K562 (cell line): Measurements from ENCODE around the gene NFATC3. TPM values are rescaled to one million over a fixed set of nuclear protein-coding genes. Genes with fewer than 3 reads are reported as not detected.

Source experiments
- ATAC-seq: fragments of 200-7000 bp; cut with Tn5 transposase; 3 replicates; pipeline ENCODE4 v1.9.1; 2020; ENCODE audit warnings: moderate library complexity
- BruUV-seq: library from RNA; stranded (reverse); fragments of 400-500 nt; replicated peaks from 2 replicates; lab custom pipeline; 2021; lab: Mats Ljungman, UMichigan
- CTCF ChIA-PET: fragments of 300-600 bp; formaldehyde crosslinking; extraction: SDS; loops from one replicate; lab custom pipeline; 2021; ENCODE audit warnings: low intra/inter-chr PET ratio; lab: Yijun Ruan, JAX
- POLR2A ChIA-PET: fragments of 300-600, 350-650 bp; sonication (Branson Sonifier 250); formaldehyde crosslinking; extraction: SDS; loops from one replicate; lab custom pipeline; 2021; ENCODE audit warnings: antibody characterized with exemption, inconsistent platforms; lab: Yijun Ruan, JAX
- DNase-seq, 4 experiments: peaks; one replicate each; pipeline versions ENCODE4 v3.0.0 to v3.0.0-alpha.2; 2011 to 2018; ENCODE audit warnings: low spot score in 3 of 4, mixed read lengths in 3 of 4; ENCODE audit errors: extremely low read depth in 1 of 4
- FAIRE-seq: peaks from 2 replicates; lab custom pipeline; 2011; peaks lifted over from hg19 to GRCh38; lab: Jason Lieb, UNC
- H2AFZ ChIP-seq: 2 replicates; pipeline ENCODE4 v1.6.0; 2011; ENCODE audit warnings: low read depth, low read length, control low read depth, inconsistent platforms
- H3K27ac ChIP-seq: fragments of 200-600 bp; 3 replicates; pipeline ENCODE4 v1.8.0; 2011; ENCODE audit warnings: low read depth, mild to moderate bottlenecking, control low read depth, inconsistent platforms, low read length, moderate library complexity, mixed read lengths; ENCODE audit errors: extremely low read depth
- H3K27me3 ChIP-seq, 2 experiments: fragments of 300-600 bp in 1 of 2; 2 replicates in 1 of 2; 3 replicates in 1 of 2; pipeline versions ENCODE4 v1.6.0 to v1.8.0; 2011; ENCODE audit warnings: inconsistent platforms in 2 of 2, low read length in 2 of 2, mild to moderate bottlenecking in 1 of 2, mixed read lengths in 1 of 2, moderate library complexity in 1 of 2; ENCODE audit not compliant: control insufficient read depth in 2 of 2, insufficient read depth in 2 of 2
- H3K36me3 ChIP-seq: fragments of 300-600 bp; 3 replicates; pipeline ENCODE4 v1.8.0; 2011; ENCODE audit warnings: mild to moderate bottlenecking, low read length, inconsistent platforms; ENCODE audit not compliant: control insufficient read depth, insufficient read depth
- H3K4me1 ChIP-seq, 2 experiments: fragments of 200-600 bp in 1 of 2; replicated peaks in 1 of 2; 2 replicates in 1 of 2; 3 replicates in 1 of 2; pipeline versions ENCODE4 v1.5.1 to v1.8.0; 2011; ENCODE audit warnings: inconsistent platforms in 2 of 2, low read length in 2 of 2, mild to moderate bottlenecking in 1 of 2, mixed read lengths in 1 of 2, moderate library complexity in 1 of 2; ENCODE audit not compliant: control insufficient read depth in 2 of 2, insufficient read depth in 2 of 2
- H3K4me2 ChIP-seq: 2 replicates; pipeline ENCODE4 v1.6.1; 2011; ENCODE audit warnings: low read length, control low read depth, inconsistent platforms, mixed read lengths; ENCODE audit not compliant: insufficient read depth
- H3K4me3 ChIP-seq: fragments of 200-600 bp; sonication (generic), shearing (Covaris generic); 2 replicates; pipeline ENCODE4 v1.5.1; 2016; ENCODE audit warnings: control low read depth, inconsistent platforms
- H3K79me2 ChIP-seq: fragments of 200-600 bp; 3 replicates; pipeline ENCODE4 v1.8.0; 2011; ENCODE audit warnings: low read length, inconsistent platforms; ENCODE audit not compliant: control insufficient read depth, insufficient read depth
- H3K9ac ChIP-seq, 2 experiments: 2 replicates each; pipeline versions ENCODE4 v1.6.0 to v1.6.1; 2011; ENCODE audit warnings: low read depth in 2 of 2, low read length in 2 of 2, control low read depth in 1 of 2, inconsistent platforms in 1 of 2, mild to moderate bottlenecking in 1 of 2, mixed read lengths in 1 of 2; ENCODE audit not compliant: insufficient read depth in 1 of 2
- H3K9me1 ChIP-seq: one replicate; pipeline ENCODE4 v1.6.0; 2011; ENCODE audit warnings: inconsistent platforms, mild to moderate bottlenecking, low read length, moderate library complexity; ENCODE audit not compliant: control insufficient read depth, insufficient read depth
- H3K9me3 ChIP-seq: replicated peaks from 2 replicates; pipeline ENCODE4 v1.5.1; 2011; ENCODE audit warnings: low read depth, low read length, inconsistent platforms; ENCODE audit not compliant: control insufficient read depth, insufficient read depth
- H4K20me1 ChIP-seq: replicated peaks from 2 replicates; pipeline ENCODE4 v1.6.1; 2011; ENCODE audit warnings: low read length, inconsistent platforms, mixed read lengths; ENCODE audit not compliant: control insufficient read depth, insufficient read depth
- EGR1 ChIP-seq: fragments of 450-650 bp; conservative IDR thresholded peaks from 2 replicates; pipeline ENCODE4 v1.6.1; 2017; ENCODE audit warnings: mild to moderate bottlenecking
- ELF1 ChIP-seq: fragments of 200-800 bp; sonication (Bioruptor generic); IDR thresholded peaks from 2 replicates; pipeline ENCODE4 v1.6.1; 2016; ENCODE audit warnings: missing genetic modification characterization, missing compliant biosample characterization
- FOXA3 ChIP-seq, 2 experiments: fragments of 450-650 bp in 1 of 2; sonication (generic) in 1 of 2; formaldehyde crosslinking; IDR thresholded peaks in 1 of 2; conservative IDR thresholded peaks in 1 of 2; 2 replicates each; pipeline versions ENCODE4 v1.4.0 to v1.8.0; 2020 to 2022; ENCODE audit warnings: mild to moderate bottlenecking in 2 of 2, missing genetic modification reagents in 1 of 2
- MLLT1 ChIP-seq, 2 experiments: fragments of 450-650 bp; IDR thresholded peaks; 2 replicates each; pipeline ENCODE4 v1.6.1; 2016
- NR2C1 ChIP-seq, 2 experiments: fragments of 450-650 bp; IDR thresholded peaks; 2 replicates each; pipeline ENCODE4 v1.6.1; 2017; ENCODE audit warnings: mild to moderate bottlenecking in 2 of 2, antibody characterized with exemption in 1 of 2, inconsistent platforms in 1 of 2, missing compliant biosample characterization in 1 of 2, missing genetic modification characterization in 1 of 2
- SLC30A9 ChIP-seq: fragments of 250-450 bp; sonication (Bioruptor Pico); IDR thresholded peaks from 2 replicates; pipeline ENCODE4 v1.8.0; 2022; ENCODE audit warnings: mild to moderate bottlenecking, moderate library complexity
- TGIF2 ChIP-seq: sonication (generic); formaldehyde crosslinking; IDR thresholded peaks from 2 replicates; pipeline ENCODE4 v1.8.1; 2022; ENCODE audit warnings: mild to moderate bottlenecking, missing genetic modification reagents, moderate library complexity
- ZBTB17 ChIP-seq: fragments of 450-650 bp; formaldehyde crosslinking; IDR thresholded peaks from 2 replicates; pipeline ENCODE4 v1.4.0; 2020; ENCODE audit warnings: mild to moderate bottlenecking
- ZKSCAN1 ChIP-seq: fragments of 150-350 bp; IDR thresholded peaks from 2 replicates; pipeline ENCODE4 v1.6.1; 2016; ENCODE audit warnings: low read depth, low read length
- ZNF263 ChIP-seq: sonication (generic); formaldehyde crosslinking; IDR thresholded peaks from 2 replicates; pipeline ENCODE4 v1.8.0; 2022; ENCODE audit warnings: mild to moderate bottlenecking, missing genetic modification reagents, borderline replicate concordance
- WGBS: fragments of 100-300 bp; shearing (Covaris generic); methylation state at CpG from one replicate; pipeline ENCODE4 v1.1.6; 2016; ENCODE audit warnings: low coverage, mixed read lengths; ENCODE audit not compliant: insufficient coverage; ENCODE audit errors: missing lambda C conversion rate; 5-methylcytosine and 5-hydroxymethylcytosine counted together
- in situ Hi-C: fragments of 300-500 bp; cut with MboI; formaldehyde crosslinking; loops from 4 replicates; pipeline ENCODE4 v1.15.0; 2018; ENCODE audit warnings: inconsistent platforms, mixed read lengths
- intact Hi-C: fragments of 100-400 bp; cut with micrococcal nuclease; formaldehyde crosslinking; loops from 2 replicates; pipeline ENCODE4 v1.14.2; 2022
- polyA plus RNA-seq, 8 experiments: library from polyadenylated mRNA; depleted of rRNA in 4 of 8; stranded (reverse) in 5 of 8; unstranded in 3 of 8; fragments of >200 nt; fragmentation: Nextera tagmentation in 2 of 8; fragmentation: Illumina TruSeq in 1 of 8; extraction: Ambion mirVana in 2 of 8; extraction: Trizol in 1 of 8; gene quantifications; 2 replicates each; pipeline versions ENCODE4 v1.2.1 to v1.2.3, GENCODE V29; 2011 to 2014; ENCODE audit warnings: inconsistent platforms in 1 of 8, missing spikeins in 1 of 8
- total RNA-seq, 7 experiments: library from RNA; depleted of rRNA in 6 of 7; stranded (reverse); fragments of >200 nt in 6 of 7; fragmentation: Illumina TruSeq in 2 of 7; extraction: Trizol in 2 of 7; gene quantifications; 2 replicates each; pipeline versions ENCODE4 v1.2.1 to v1.2.3, GENCODE V29; 2011 to 2021; ENCODE audit warnings: low replicate concordance in 1 of 7
- TF ChIP-seq, protein P1 (sequence below): IDR thresholded peaks from 2 replicates; pipeline ENCODE4 v1.6.1; 2011; ENCODE audit warnings: borderline replicate concordance, low read depth, mild to moderate bottlenecking, moderate library complexity, low read length; ENCODE audit not compliant: insufficient read depth, poor library complexity, severe bottlenecking
- TF ChIP-seq, protein P2 (sequence below), 3 experiments: IDR thresholded peaks in 2 of 3; conservative IDR thresholded peaks in 1 of 3; 2 replicates each; pipeline ENCODE4 v1.5.1; 2011 to 2012; ENCODE audit warnings: low read length in 3 of 3, mild to moderate bottlenecking in 3 of 3, control low read depth in 2 of 3, improper control_type of control experiment in 1 of 3, inconsistent platforms in 1 of 3, low read depth in 1 of 3, mixed read lengths in 1 of 3, moderate library complexity in 1 of 3; ENCODE audit not compliant: insufficient read depth in 2 of 3

Gene NFATC3
- total and polyA plus RNA-seq, 9 of the 15 experiments (the other 6 are each of a cell fraction or from before 2014, with no cell fraction given) = 15.7 to 98.4 (median 59.4) TPM

GRCh38 chr16:68083239-68083781 lies 1.9 kb upstream of the NFATC3 start (continued):
- TF ChIP-seq, protein P1, sequence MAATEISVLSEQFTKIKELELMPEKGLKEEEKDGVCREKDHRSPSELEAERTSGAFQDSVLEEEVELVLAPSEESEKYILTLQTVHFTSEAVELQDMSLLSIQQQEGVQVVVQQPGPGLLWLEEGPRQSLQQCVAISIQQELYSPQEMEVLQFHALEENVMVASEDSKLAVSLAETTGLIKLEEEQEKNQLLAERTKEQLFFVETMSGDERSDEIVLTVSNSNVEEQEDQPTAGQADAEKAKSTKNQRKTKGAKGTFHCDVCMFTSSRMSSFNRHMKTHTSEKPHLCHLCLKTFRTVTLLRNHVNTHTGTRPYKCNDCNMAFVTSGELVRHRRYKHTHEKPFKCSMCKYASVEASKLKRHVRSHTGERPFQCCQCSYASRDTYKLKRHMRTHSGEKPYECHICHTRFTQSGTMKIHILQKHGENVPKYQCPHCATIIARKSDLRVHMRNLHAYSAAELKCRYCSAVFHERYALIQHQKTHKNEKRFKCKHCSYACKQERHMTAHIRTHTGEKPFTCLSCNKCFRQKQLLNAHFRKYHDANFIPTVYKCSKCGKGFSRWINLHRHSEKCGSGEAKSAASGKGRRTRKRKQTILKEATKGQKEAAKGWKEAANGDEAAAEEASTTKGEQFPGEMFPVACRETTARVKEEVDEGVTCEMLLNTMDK = no peak

- no peak overlapping the region for H3K4me3 ChIP-seq
- TSS peak; percentile 82 for BruUV-seq
- peaks cover 41% of the 10 kb centered on the region for H3K79me2 ChIP-seq
- H2AFZ ChIP-seq = peak overlapping the region; percentile 96
- no peaks in the 10 kb centered on the region for H4K20me1 ChIP-seq
- DNase-seq (peak in 1 of 4 experiments; percentile 34), FAIRE-seq (no peak), ATAC-seq (no peak)
- no peaks in the 10 kb centered on the region for H3K9me3 ChIP-seq
- in situ Hi-C loops (no loop called here), intact Hi-C loops (no loop called here)
- ChIA-PET POLR2A (interaction anchor here (0.6 to 4.0 kb wide), 10 partner anchors 10 to 1320 kb away, joined by 3 to 33 read pairs (median 3); partner anchors contain the start of genes DDX28 and DUS2), CTCF (no interaction called here)
- no peaks in the 10 kb centered on the region for H3K9me1 ChIP-seq
- H3K27ac ChIP-seq = peak overlapping the region; percentile 97
- H3K4me1 ChIP-seq = peaks cover 50 to 51% of the 10 kb centered on the region in 2 experiments
- peak overlapping the region; percentile 98 for H3K4me2 ChIP-seq
- H3K27me3 ChIP-seq = no peaks in the 10 kb centered on the region
- H3K36me3 ChIP-seq = peaks cover 4% of the 10 kb centered on the region
- WGBS = 55% methylated on average over 19 of the region's 21 CpGs
- H3K9ac ChIP-seq = peak overlapping the region; percentile 97 to 98
- TF ChIP-seq ELF1 (tag) (0 out of 2 replicates have a peak, but pooled peaks have one; percentile 29), ZKSCAN1 (no peak), SLC30A9 (CRISPR knock-in tag) (no peak), EGR1 (0 out of 2 replicates have a peak, but pooled peaks have one; percentile 27), TGIF2 (CRISPR knock-in tag) (no peak), ZNF263 (CRISPR knock-in tag) (peak; percentile 50; the same call in 1 of the 2 replicates), FOXA3 (CRISPR knock-in tag; conservative IDR thresholded peaks at IDR 0.05 in 1 of 2, IDR thresholded peaks at IDR 0.05 in 1 of 2) (peak; percentile 9 to 54; a peak in 2 of 4 replicates), MLLT1 (IDR thresholded peaks at IDR 0.05) (peak in 1 of 2 experiments; percentile 67; a peak in 1 of 4 replicates), ZBTB17 (CRISPR knock-in tag) (no peak), NR2C1 (IDR thresholded peaks at IDR 0.05) (no peak), NR2C1 (tag; IDR thresholded peaks at IDR 0.05) (no peak)
- TF ChIP-seq, protein P2, sequence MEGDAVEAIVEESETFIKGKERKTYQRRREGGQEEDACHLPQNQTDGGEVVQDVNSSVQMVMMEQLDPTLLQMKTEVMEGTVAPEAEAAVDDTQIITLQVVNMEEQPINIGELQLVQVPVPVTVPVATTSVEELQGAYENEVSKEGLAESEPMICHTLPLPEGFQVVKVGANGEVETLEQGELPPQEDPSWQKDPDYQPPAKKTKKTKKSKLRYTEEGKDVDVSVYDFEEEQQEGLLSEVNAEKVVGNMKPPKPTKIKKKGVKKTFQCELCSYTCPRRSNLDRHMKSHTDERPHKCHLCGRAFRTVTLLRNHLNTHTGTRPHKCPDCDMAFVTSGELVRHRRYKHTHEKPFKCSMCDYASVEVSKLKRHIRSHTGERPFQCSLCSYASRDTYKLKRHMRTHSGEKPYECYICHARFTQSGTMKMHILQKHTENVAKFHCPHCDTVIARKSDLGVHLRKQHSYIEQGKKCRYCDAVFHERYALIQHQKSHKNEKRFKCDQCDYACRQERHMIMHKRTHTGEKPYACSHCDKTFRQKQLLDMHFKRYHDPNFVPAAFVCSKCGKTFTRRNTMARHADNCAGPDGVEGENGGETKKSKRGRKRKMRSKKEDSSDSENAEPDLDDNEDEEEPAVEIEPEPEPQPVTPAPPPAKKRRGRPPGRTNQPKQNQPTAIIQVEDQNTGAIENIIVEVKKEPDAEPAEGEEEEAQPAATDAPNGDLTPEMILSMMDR (IDR thresholded peaks at IDR 0.05 in 2 of 3, conservative IDR thresholded peaks at IDR 0.05 in 1 of 3; ENCODE audit: insufficient read depth in 2 of 3, low read depth in 1 of 3, low read length in 3 of 3) = 0 out of 6 replicates have a peak, but pooled peaks of 1 of the 3 experiments have one; percentile 5
Observed at GRCh38 chr16:68083861-68084503, 1.2 kb upstream of the NFATC3 start.
